IPS-11a (cell line): ENCODE data around the gene CXorf65.

ENCODE experiments used
- H3K4me3 ChIP-seq: one replicate; pipeline ENCODE4 v1.5.1; 2013; ENCODE audit warnings: low read depth, low read length, control low read depth

The CXorf65 gene

GRCh38 chrX:71106427-71106826 is at the start of gene CXorf65:
Gene CXorf65 (minus strand): TSS chrX:71106740. CDS start chrX:71106556, 184 bp downstream.
- no peak within 1 kb of the TSS for H3K4me3 ChIP-seq

GRCh38 chrX:71154641-71155040 is 48.1 kb upstream of the CXorf65 start:
- H3K4me3 ChIP-seq, result no peak overlapping the region

GRCh38 chrX:71154196-71154595 is 47.7 kb upstream of the CXorf65 start:
- no peak overlapping the region for H3K4me3 ChIP-seq

GRCh38 chrX:71151366-71151765 is 44.8 kb upstream of the CXorf65 start:
- H3K4me3 ChIP-seq, result no peak overlapping the region

- H3K4me3 ChIP-seq, result no peak overlapping the region
These were observed 41.7 kb upstream of the CXorf65 start for GRCh38 chrX:71148278-71148663.

- no peak overlapping the region for H3K4me3 ChIP-seq
These were observed 41.1 kb upstream of the CXorf65 start for GRCh38 chrX:71147496-71148277.

- H3K4me3 ChIP-seq, result peak within 1 kb of the TSS; percentile 20
These were observed 38.1 kb upstream of the CXorf65 start, which contains the start of gene NLGN3 for GRCh38 chrX:71144651-71145050. Gene NLGN3 (plus strand): TSS chrX:71144841. CDS start chrX:71147750, 2,909 bp downstream.

GRCh38 chrX:71143508-71143907 is 37.0 kb upstream of the CXorf65 start:
- no peak overlapping the region for H3K4me3 ChIP-seq

GRCh38 chrX:71140440-71140839 is 33.9 kb upstream of the CXorf65 start:
- H3K4me3 ChIP-seq, result no peak overlapping the region

GRCh38 chrX:71131510-71131909 is 25.0 kb upstream of the CXorf65 start:
- H3K4me3 ChIP-seq, result no peak overlapping the region

GRCh38 chrX:71128915-71129765 is 22.6 kb upstream of the CXorf65 start:
- no peak overlapping the region for H3K4me3 ChIP-seq

- no peak overlapping the region for H3K4me3 ChIP-seq
These were observed 21.8 kb upstream of the CXorf65 start for GRCh38 chrX:71128166-71128833.

GRCh38 chrX:71118985-71119535 is 12.5 kb upstream of the CXorf65 start:
- peak overlapping the region; percentile 43 for H3K4me3 ChIP-seq

GRCh38 chrX:71118032-71118984 is 11.8 kb upstream of the CXorf65 start, which contains the start of gene MED12:
Gene MED12 (plus strand): TSS chrX:71118596. CDS start chrX:71118755, 159 bp downstream.
- H3K4me3 ChIP-seq, result peak within 1 kb of the TSS; percentile 43

- H3K4me3 ChIP-seq, result no peak overlapping the region
These were observed 10.8 kb upstream of the CXorf65 start for GRCh38 chrX:71117358-71117757.

- H3K4me3 ChIP-seq, result no peak overlapping the region
These were observed 5.4 kb upstream of the CXorf65 start for GRCh38 chrX:71111921-71112431.

GRCh38 chrX:71111141-71111843 is 4.8 kb upstream of the CXorf65 start, which contains the start of gene IL2RG:
Gene IL2RG (minus strand): TSS chrX:71111577. CDS start chrX:71111539, 38 bp downstream.
- no peak within 1 kb of the TSS for H3K4me3 ChIP-seq

GRCh38 chrX:71109051-71109450 is 2.5 kb upstream of the CXorf65 start:
- no peak overlapping the region for H3K4me3 ChIP-seq
